Endothelial cell of umbilical vein (primary cell): ENCODE results near the gene CARMIL1. TPM values are rescaled to one million over a fixed set of nuclear protein-coding genes. Genes with fewer than 3 reads are reported as not detected.

Experiments used
- BruUV-seq: library from RNA; stranded (reverse); fragments of 400-500 nt; replicated peaks from 2 replicates; lab custom pipeline; 2021; lab: Mats Ljungman, UMichigan
- CTCF ChIA-PET: fragments of 300-600, 350-600 bp; sonication (Branson Sonifier 250); formaldehyde crosslinking; loops from one replicate; lab custom pipeline; 2021; ENCODE audit warnings: antibody characterized with exemption, inconsistent platforms; lab: Charles Lee
- POLR2A ChIA-PET: fragments of 300-600, 350-600 bp; sonication (Branson Sonifier 250); formaldehyde crosslinking; loops from one replicate; lab custom pipeline; 2021; ENCODE audit warnings: antibody characterized with exemption, inconsistent platforms; lab: Charles Lee
- DNase-seq: peaks from one replicate; pipeline ENCODE4 v3.0.0-alpha.2; 2011; ENCODE audit warnings: low read depth, low spot score
- FAIRE-seq: peaks from 2 replicates; lab custom pipeline; 2011; peaks lifted over from hg19 to GRCh38; lab: Jason Lieb, UNC
- H2AFZ ChIP-seq: 2 replicates; pipeline ENCODE4 v1.6.0; 2012; ENCODE audit warnings: low read depth, low read length, control low read depth, inconsistent platforms
- H3K27ac ChIP-seq: 2 replicates; pipeline ENCODE4 v1.5.1; 2011; ENCODE audit warnings: low read depth, mild to moderate bottlenecking, control low read depth, low read length, moderate library complexity; ENCODE audit not compliant: insufficient read depth
- H3K27me3 ChIP-seq, 2 experiments: 2 replicates each; pipeline versions ENCODE4 v1.6.0 to v1.6.1; 2011; ENCODE audit warnings: low read length in 2 of 2, mixed read lengths in 1 of 2; ENCODE audit not compliant: control insufficient read depth in 2 of 2, insufficient read depth in 2 of 2
- H3K36me3 ChIP-seq, 2 experiments: 2 replicates in 1 of 2; 3 replicates in 1 of 2; pipeline ENCODE4 v1.5.1; 2011; ENCODE audit warnings: low read length in 2 of 2, mild to moderate bottlenecking in 1 of 2, moderate library complexity in 1 of 2; ENCODE audit not compliant: control insufficient read depth in 2 of 2, insufficient read depth in 2 of 2; ENCODE audit errors: extremely low read depth in 1 of 2
- H3K4me1 ChIP-seq: 3 replicates; pipeline ENCODE4 v1.5.1; 2011; ENCODE audit warnings: mild to moderate bottlenecking, low read length; ENCODE audit not compliant: control insufficient read depth, insufficient read depth; ENCODE audit errors: extremely low read depth
- H3K4me2 ChIP-seq: 2 replicates; pipeline ENCODE4 v1.6.1; 2011; ENCODE audit warnings: low read length, control low read depth, mixed read lengths; ENCODE audit not compliant: insufficient read depth
- H3K4me3 ChIP-seq, 3 experiments: fragments of 200-600 bp in 1 of 3; sonication (generic), shearing (Covaris generic) in 1 of 3; replicated peaks in 1 of 3; 2 replicates each; pipeline ENCODE4 v1.5.1; 2011 to 2016; ENCODE audit warnings: control low read depth in 3 of 3, low read length in 3 of 3, mild to moderate bottlenecking in 2 of 3, inconsistent platforms in 1 of 3, low read depth in 1 of 3, moderate library complexity in 1 of 3; ENCODE audit not compliant: insufficient read depth in 1 of 3
- H3K79me2 ChIP-seq: 2 replicates; pipeline ENCODE4 v1.6.0; 2012; ENCODE audit warnings: low read length, inconsistent platforms; ENCODE audit not compliant: control insufficient read depth, insufficient read depth
- H3K9ac ChIP-seq: replicated peaks from 2 replicates; pipeline ENCODE3; 2011; ENCODE audit warnings: low read length, control low read depth; ENCODE audit not compliant: insufficient read depth; ENCODE audit errors: extremely low read depth
- H3K9me1 ChIP-seq: replicated peaks from 3 replicates; pipeline ENCODE4 v1.6.0; 2011; ENCODE audit warnings: mild to moderate bottlenecking, low read length; ENCODE audit not compliant: control insufficient read depth, insufficient read depth; ENCODE audit errors: extremely low read depth
- H3K9me3 ChIP-seq: replicated peaks from 2 replicates; pipeline ENCODE4 v1.5.1; 2012; ENCODE audit warnings: low read length, inconsistent platforms; ENCODE audit not compliant: control insufficient read depth, insufficient read depth
- H4K20me1 ChIP-seq: replicated peaks from 2 replicates; pipeline ENCODE3; 2011; ENCODE audit warnings: mild to moderate bottlenecking, low read length; ENCODE audit not compliant: control insufficient read depth, insufficient read depth; ENCODE audit errors: extremely low read depth
- EZH2 ChIP-seq: IDR thresholded peaks from 2 replicates; pipeline ENCODE4 v1.6.1; 2012; ENCODE audit warnings: borderline replicate concordance, low read depth, mild to moderate bottlenecking, moderate library complexity, low read length, inconsistent platforms; ENCODE audit not compliant: severe bottlenecking
- FOS ChIP-seq: IDR thresholded peaks from 2 replicates; pipeline ENCODE4 v1.6.1; 2011; ENCODE audit warnings: mild to moderate bottlenecking, low read length, moderate library complexity, borderline replicate concordance; ENCODE audit not compliant: insufficient read depth
- GATA2 ChIP-seq: IDR thresholded peaks from 2 replicates; pipeline ENCODE4 v1.7.0; 2011; ENCODE audit warnings: low read depth, mild to moderate bottlenecking, moderate library complexity, mixed read lengths, low read length; ENCODE audit not compliant: insufficient read length, insufficient read depth
- JUN ChIP-seq: IDR thresholded peaks from 2 replicates; pipeline ENCODE4 v1.6.1; 2011; ENCODE audit warnings: borderline replicate concordance, low read depth; ENCODE audit not compliant: insufficient read length, insufficient read depth
- MYC ChIP-seq: IDR thresholded peaks from one replicate; pipeline ENCODE4 v1.6.1; 2011; ENCODE audit warnings: mild to moderate bottlenecking, low read depth, low read length
- POLR2A ChIP-seq: IDR thresholded peaks from 2 replicates; pipeline ENCODE4 v1.6.1; 2012; ENCODE audit warnings: low read depth, mild to moderate bottlenecking, control low read depth, low read length
- POLR2AphosphoS5 ChIP-seq: IDR thresholded peaks from 2 replicates; pipeline ENCODE4 v1.6.1; 2012; ENCODE audit warnings: low read depth, mild to moderate bottlenecking, control low read depth, low read length, moderate library complexity; ENCODE audit not compliant: insufficient read depth
- dilution Hi-C: fragments of 300-500 bp; cut with MboI; formaldehyde crosslinking; loops from one replicate; pipeline ENCODE4 v1.15.0; 2019; ENCODE audit warnings: low sequenced_read_pairs; ENCODE audit not compliant: extremely low pct_ligation_motif_present
- intact Hi-C: fragments of 100-400 bp; cut with micrococcal nuclease; formaldehyde crosslinking; loops from one replicate; pipeline ENCODE4 v1.10.0; 2022
- polyA plus RNA-seq, 4 experiments: library from polyadenylated mRNA; depleted of rRNA in 3 of 4; stranded (reverse) in 3 of 4; unstranded in 1 of 4; fragments of >200 nt; gene quantifications; 2 replicates each; pipeline versions ENCODE4 v1.2.1 to v1.2.3, GENCODE V29; 2011 to 2012; ENCODE audit warnings: missing spikeins in 1 of 4
- total RNA-seq: library from RNA; stranded (reverse); gene quantifications from 2 replicates; pipeline ENCODE4 v1.2.3, GENCODE V29; 2021
- TF ChIP-seq, protein P1 (sequence below), 2 donors: IDR thresholded peaks; 1 replicate in 1 of 2; 2 replicates in 1 of 2; pipeline ENCODE4 v1.5.1; 2011; ENCODE audit warnings: low read length in 2 of 2, mild to moderate bottlenecking in 2 of 2, moderate library complexity in 2 of 2, control low read depth in 1 of 2, inconsistent platforms in 1 of 2, low read depth in 1 of 2; ENCODE audit not compliant: insufficient read depth in 1 of 2; ENCODE audit errors: extremely low read depth in 1 of 2
- TF ChIP-seq, protein P2 (sequence below): IDR thresholded peaks from 2 replicates; pipeline ENCODE4 v1.6.1; 2011; ENCODE audit not compliant: insufficient read depth, insufficient read length

The CARMIL1 gene
- total and polyA plus RNA-seq, 2 donors (not counting 3 experiments of a cell fraction or from before 2014, with no cell fraction given), result 1.3 to 8.7 TPM

DNA sequence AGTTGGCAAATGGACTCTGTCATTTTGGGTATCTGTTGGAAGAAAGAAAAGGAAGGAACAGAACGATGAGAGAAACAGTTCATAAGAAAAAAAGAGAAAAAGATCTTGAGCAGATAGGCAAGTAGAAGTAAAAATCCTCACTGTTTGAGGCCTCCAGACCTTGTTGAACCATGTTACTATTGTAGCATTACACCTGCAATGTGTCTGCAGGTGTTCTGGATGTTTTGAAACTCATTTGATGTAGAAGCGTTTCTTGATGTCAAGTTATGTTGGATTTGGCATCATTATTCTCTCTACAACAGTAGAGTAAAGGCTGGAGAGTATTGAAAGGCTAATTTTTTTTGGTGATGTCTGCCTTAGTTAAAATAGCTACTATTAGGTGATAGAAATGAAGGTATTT, 108.7 kb downstream of the CARMIL1 start:
- H3K9me1 ChIP-seq, result no peaks in the 10 kb centered on the region
- POLR2A ChIA-PET, result no interaction called here
- H3K9me3 ChIP-seq, result no peaks in the 10 kb centered on the region
- H3K27me3 ChIP-seq, result no peaks in the 10 kb centered on the region
- H3K79me2 ChIP-seq, result no peaks in the 10 kb centered on the region
- no peak for DNase-seq
- no peak for TF ChIP-seq MYC
- TF ChIP-seq, protein P1, sequence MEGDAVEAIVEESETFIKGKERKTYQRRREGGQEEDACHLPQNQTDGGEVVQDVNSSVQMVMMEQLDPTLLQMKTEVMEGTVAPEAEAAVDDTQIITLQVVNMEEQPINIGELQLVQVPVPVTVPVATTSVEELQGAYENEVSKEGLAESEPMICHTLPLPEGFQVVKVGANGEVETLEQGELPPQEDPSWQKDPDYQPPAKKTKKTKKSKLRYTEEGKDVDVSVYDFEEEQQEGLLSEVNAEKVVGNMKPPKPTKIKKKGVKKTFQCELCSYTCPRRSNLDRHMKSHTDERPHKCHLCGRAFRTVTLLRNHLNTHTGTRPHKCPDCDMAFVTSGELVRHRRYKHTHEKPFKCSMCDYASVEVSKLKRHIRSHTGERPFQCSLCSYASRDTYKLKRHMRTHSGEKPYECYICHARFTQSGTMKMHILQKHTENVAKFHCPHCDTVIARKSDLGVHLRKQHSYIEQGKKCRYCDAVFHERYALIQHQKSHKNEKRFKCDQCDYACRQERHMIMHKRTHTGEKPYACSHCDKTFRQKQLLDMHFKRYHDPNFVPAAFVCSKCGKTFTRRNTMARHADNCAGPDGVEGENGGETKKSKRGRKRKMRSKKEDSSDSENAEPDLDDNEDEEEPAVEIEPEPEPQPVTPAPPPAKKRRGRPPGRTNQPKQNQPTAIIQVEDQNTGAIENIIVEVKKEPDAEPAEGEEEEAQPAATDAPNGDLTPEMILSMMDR (IDR thresholded peaks at IDR 0.05; ENCODE audit: extremely low read depth in 1 of 2, insufficient read depth in 1 of 2, low read depth in 1 of 2, low read length in 2 of 2), result no peak
- TF ChIP-seq FOS, result no peak
- no peak for TF ChIP-seq EZH2
- TF ChIP-seq, protein P2, sequence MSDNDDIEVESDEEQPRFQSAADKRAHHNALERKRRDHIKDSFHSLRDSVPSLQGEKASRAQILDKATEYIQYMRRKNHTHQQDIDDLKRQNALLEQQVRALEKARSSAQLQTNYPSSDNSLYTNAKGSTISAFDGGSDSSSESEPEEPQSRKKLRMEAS, result no peak
- TF ChIP-seq GATA2, result no peak
- no peak for TF ChIP-seq POLR2A
- no peak for TF ChIP-seq JUN
- TF ChIP-seq POLR2AphosphoS5, result no peak
- CTCF ChIA-PET, result interaction anchor here (1.4 kb wide), 1 partner anchor 16 kb away, joined by 3 read pairs; no protein-coding TSS in a partner anchor
- intact Hi-C loops (no loop called here), dilution Hi-C loops (no loop called here)
- no TSS peak for BruUV-seq
- no peak overlapping the region for H3K4me2 ChIP-seq
- H3K27ac ChIP-seq, result no peak overlapping the region
- no peak for FAIRE-seq
- H3K4me1 ChIP-seq, result peaks cover 5% of the 10 kb centered on the region
- H4K20me1 ChIP-seq, result no peaks in the 10 kb centered on the region
- H3K9ac ChIP-seq, result no peak overlapping the region
- no peaks in the 10 kb centered on the region for H3K36me3 ChIP-seq
- no peak overlapping the region for H2AFZ ChIP-seq
- no peak overlapping the region for H3K4me3 ChIP-seq
